ENCODE results near the gene MBOAT2.

DNA sequence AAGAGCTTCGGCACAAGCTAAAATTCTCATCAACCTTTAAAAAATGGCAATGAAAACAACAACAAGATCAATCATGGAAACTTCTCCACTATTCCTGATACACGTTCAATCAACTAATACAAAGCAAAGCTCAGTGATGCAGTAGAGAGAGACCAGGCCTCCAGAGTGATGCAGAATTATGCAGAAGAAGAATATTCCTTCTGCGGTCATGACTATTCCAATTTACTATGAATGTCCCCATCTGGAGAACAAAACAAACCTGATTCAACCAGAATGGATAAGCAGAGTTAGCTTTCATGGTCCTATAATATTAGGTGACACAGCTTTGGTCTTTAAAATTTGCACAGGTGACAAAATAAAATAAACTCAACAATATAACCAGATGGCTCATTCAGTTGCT lies 12.5 kb upstream of the MBOAT2 start:
- TF ChIP-seq, protein P1, sequence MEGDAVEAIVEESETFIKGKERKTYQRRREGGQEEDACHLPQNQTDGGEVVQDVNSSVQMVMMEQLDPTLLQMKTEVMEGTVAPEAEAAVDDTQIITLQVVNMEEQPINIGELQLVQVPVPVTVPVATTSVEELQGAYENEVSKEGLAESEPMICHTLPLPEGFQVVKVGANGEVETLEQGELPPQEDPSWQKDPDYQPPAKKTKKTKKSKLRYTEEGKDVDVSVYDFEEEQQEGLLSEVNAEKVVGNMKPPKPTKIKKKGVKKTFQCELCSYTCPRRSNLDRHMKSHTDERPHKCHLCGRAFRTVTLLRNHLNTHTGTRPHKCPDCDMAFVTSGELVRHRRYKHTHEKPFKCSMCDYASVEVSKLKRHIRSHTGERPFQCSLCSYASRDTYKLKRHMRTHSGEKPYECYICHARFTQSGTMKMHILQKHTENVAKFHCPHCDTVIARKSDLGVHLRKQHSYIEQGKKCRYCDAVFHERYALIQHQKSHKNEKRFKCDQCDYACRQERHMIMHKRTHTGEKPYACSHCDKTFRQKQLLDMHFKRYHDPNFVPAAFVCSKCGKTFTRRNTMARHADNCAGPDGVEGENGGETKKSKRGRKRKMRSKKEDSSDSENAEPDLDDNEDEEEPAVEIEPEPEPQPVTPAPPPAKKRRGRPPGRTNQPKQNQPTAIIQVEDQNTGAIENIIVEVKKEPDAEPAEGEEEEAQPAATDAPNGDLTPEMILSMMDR (IDR thresholded peaks at IDR 0.05; ENCODE audit: borderline replicate concordance, extremely low read depth, low read length, poor library complexity, severe bottlenecking) = no peak
- TF ChIP-seq EZH2 (IDR thresholded peaks at IDR 0.05; ENCODE audit: borderline replicate concordance, low read depth, low read length, severe bottlenecking) = no peak
